GM12892 (cell line): ENCODE data around the gene FBXL17.

Experiments
- POLR2A ChIP-seq: IDR thresholded peaks from 2 replicates; pipeline ENCODE4 v1.6.1; 2011; ENCODE audit warnings: low read depth, low read length, control low read depth
- POLR2AphosphoS5 ChIP-seq: IDR thresholded peaks from 2 replicates; pipeline ENCODE4 v1.6.1; 2011; ENCODE audit warnings: low read depth, low read length, control low read depth
- TAF1 ChIP-seq: IDR thresholded peaks from 2 replicates; pipeline ENCODE4 v1.6.1; 2011; ENCODE audit warnings: low read depth, mild to moderate bottlenecking, control low read depth, low read length, borderline replicate concordance

DNA sequence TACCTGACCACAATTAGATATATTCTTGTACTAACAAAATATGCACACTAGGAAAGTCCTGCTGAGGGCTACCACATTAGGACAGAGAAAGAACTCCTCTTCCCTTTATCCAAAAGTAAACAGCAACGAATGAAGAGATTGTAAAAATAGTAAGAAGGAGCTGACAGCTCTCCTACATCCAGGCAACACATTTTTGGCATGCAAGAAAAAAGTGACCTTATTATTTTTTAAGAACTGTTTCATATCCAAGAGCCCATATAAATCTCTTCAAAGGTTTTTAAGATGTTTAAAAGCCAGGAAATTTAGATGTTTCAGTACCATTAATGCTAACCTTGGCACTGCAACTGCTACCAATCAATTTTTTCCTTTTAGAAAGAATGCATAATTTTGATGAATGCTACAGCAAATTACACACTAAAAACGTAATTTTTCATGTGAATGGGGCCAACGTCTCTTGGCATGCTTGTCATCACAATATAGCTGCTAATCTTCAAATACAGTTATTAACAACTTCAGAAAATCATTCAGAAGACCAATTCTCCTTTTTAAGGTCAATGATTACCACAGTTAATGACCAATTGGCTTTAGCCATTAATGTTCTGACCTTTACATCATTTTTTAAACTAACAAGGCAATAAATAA is 132.0 kb downstream of the FBXL17 start:
- TF ChIP-seq POLR2A (no peak), POLR2AphosphoS5 (no peak), TAF1 (no peak)
